Activated T-helper 1 cell treated with anti-CD3 and anti-CD28 coated beads, Interleukin-2, amount 50 U/mL, for 16 hours (primary cell): ENCODE data around the gene SLC25A38.
A peak's percentile ranks its signal among the peaks of the same experiment; 100 is the strongest.
"Not testable (repeated sequence)": the region's sequence is repeated elsewhere in the genome, so short reads cannot be mapped to it uniquely, and the experiment has no call there.

Experiments
- DNase-seq, 2 donors: peaks; one replicate each; pipeline ENCODE4 v3.0.0-alpha.2; 2020; ENCODE audit warnings: low read depth in 1 of 2, low spot score in 1 of 2

The SLC25A38 gene, protein sequence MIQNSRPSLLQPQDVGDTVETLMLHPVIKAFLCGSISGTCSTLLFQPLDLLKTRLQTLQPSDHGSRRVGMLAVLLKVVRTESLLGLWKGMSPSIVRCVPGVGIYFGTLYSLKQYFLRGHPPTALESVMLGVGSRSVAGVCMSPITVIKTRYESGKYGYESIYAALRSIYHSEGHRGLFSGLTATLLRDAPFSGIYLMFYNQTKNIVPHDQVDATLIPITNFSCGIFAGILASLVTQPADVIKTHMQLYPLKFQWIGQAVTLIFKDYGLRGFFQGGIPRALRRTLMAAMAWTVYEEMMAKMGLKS

DNA sequence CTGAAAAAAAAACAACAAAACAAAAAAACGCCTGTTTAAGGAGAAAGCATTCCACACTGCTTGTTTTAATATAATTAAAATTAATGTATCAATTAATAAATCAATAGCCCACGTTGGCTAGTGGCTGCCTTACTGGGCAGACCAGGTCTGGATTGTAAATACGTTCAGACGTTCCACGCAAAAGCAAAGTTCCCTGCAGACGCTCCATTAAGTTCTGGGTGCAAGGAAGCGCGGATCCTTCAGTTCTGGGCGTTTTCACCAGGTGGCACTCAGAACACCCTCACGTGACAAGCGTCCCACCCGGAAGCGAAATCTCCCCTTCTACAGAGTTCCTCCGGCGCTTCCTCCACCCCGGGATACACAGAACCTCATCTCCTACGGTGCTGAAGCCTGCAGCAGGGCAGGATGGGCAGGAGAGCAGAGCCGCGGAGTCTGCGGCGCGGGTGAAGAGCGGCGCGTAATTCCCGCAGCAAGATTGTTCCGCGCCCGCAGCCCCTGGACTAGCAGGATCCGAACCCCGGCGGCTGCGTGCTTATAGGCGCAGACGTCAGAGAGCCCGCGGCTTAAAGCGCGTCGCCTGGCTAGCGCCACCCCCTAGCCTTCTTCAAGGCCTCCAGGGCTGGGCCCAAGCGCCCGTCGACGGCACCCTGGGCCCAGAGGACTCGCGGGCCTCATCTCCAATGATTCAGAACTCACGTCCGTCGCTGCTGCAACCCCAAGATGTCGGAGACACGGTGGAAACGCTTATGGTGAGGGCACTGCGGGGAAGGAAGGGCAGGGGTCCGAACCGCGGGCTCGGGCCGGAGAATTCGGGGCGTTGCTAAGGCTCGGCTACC is at the start of gene SLC25A38:
TSS of gene SLC25A38 (plus strand) at position 326 of the 836 bp plus-strand sequence. CDS start at position 681, 355 bp downstream.
- peak; percentile 51 to 67 for DNase-seq

DNA sequence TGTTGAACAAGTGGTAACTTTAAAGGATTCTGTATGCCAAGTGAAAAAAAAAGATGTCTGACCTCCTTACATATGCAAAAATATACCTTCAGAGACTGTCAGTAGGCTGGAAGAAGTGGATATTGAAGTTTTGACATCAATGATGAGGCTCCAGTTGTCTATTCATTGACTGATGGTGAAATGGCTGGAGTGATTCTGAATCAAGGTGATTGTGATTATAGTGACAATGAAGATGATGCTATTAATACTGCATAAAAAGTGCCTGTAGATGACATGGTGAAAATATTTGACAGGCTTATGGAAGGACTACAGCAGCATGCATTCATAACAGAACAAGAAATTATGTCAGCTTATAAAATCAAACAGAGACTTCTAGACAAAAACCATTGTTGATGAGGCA is 49.6 kb upstream of the SLC25A38 start:
- DNase-seq = no peak

DNA sequence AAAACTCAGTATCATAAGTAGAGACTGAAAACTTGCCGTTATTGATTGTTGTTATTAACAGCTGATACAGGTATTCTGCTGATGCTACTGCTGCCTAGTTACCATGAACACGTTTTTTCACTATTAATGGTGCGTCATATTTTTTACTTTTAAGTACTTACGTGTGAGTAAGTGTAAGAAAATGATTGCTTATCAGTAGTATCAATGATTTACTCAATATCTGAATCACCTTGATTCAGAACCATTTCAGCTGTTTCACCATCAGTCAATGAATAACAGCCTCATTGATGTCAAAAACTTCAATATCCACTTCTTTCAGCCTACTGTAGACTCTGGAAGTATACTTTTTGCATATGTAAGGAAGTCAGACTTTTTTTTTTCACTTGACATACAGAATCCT is 49.0 kb upstream of the SLC25A38 start:
- DNase-seq = no peak

DNA sequence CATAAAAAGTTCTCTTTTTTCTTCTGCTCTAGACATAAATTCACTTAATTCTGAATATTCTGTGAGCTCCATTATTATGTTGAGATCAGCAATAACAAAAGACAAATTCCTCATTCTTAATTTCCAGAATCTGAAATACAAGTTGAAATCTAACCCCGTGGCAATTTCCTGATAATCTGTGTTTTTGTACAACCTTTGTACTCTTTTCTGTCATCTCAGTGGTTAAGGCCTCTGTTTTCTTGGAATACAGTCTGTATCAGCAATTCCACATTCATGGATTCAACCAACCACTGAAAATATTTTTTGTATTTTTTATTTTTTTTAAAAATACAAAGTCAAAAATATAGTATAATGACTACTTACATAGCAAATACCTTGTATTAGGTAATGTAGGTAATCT is 45.0 kb upstream of the SLC25A38 start:
- DNase-seq = no peak

DNA sequence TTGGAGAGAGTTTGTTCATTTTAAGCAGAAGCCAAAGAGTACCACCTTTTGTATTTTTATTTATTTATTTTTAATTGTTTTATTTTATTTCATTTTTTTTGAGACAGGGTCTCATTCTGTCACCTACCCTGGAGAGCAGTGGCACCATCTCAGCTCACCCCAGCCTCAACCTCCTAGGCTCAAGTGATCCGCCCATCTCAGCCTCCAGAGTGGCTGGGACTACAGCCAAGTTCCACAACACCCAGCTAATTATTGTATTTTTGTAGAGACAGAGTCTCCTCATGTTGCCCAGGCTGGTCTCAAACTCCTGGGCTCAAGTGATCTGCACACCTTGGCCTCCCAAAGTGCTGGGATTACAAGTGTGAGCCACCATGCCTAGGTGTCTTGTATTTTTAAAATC is 44.1 kb upstream of the SLC25A38 start:
- no peak for DNase-seq

DNA sequence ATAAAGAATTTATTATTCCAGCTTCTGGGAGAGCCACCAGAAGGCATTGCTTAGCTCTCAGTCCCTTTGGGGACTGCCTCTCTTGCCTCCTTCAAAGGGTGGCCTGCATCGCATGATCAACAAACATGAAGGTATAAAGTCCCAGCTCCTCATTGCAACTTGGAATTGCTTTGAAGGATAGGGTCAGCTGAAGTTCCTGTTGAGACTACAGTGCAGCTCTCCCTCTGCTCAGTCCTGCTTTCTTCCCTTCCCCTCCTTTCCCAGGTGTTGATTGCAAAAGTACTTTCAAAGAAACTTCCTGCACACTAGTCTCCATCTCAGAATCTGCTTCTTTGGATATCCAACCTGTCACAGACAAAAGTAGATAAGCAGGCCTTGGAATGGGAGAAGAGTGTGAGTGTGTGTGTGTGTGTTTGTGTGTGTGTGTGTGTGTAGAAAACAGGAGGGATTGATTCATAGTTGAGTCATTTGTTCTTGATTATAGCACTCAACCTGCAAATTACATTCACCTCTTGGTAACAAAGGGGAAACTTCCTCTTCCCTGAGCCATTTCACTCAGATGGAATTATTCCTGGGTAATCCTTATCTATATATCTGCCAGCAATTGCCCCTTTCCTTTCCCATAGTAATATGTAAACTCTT is 40.0 kb upstream of the SLC25A38 start:
- no peak for DNase-seq

DNA sequence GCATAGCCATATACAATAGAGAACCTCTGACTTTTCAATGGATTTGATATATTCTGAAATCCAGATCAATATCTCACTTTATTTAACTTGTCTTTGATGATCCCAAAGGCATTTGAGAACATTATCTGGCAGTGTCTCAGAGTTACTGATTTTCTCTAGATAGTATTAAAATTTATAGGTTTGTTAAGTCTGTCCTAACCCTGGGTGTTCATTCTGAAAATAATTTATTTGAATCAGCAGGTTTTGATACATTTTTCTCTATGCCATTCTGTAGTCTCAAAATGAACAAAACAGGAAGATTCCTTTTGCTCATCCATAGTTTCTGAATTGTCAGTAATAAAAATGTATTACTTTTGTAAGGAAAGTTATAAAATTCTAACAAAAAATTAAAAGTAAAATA is 39.4 kb upstream of the SLC25A38 start:
- no peak for DNase-seq

DNA sequence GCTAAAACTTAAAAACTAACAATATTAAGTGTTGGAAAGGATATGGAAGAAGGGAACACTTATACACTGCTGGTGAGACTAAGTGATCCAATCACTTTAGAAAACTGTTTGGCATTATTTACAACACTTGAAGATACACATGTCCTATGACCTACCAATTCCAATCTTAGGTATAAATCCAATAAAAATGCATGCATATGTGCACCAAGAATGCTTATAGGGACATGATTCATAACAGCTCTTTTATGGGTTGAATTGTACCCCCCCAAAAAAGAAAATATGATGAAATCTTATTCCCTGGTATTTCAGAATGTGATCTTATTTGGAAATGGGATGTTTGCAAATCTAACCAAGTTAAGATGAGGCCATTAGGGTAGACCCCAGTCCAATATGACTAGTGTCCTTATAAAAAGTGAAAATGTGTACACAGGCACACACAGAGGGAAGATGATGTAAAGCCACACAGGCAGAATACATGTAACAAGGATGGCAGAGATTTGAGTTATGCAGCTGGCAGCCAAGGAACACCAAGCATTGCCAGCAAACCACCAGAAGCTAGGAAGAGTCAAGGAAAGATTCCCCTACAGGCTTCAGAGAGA is 38.3 kb upstream of the SLC25A38 start:
- DNase-seq = no peak

DNA sequence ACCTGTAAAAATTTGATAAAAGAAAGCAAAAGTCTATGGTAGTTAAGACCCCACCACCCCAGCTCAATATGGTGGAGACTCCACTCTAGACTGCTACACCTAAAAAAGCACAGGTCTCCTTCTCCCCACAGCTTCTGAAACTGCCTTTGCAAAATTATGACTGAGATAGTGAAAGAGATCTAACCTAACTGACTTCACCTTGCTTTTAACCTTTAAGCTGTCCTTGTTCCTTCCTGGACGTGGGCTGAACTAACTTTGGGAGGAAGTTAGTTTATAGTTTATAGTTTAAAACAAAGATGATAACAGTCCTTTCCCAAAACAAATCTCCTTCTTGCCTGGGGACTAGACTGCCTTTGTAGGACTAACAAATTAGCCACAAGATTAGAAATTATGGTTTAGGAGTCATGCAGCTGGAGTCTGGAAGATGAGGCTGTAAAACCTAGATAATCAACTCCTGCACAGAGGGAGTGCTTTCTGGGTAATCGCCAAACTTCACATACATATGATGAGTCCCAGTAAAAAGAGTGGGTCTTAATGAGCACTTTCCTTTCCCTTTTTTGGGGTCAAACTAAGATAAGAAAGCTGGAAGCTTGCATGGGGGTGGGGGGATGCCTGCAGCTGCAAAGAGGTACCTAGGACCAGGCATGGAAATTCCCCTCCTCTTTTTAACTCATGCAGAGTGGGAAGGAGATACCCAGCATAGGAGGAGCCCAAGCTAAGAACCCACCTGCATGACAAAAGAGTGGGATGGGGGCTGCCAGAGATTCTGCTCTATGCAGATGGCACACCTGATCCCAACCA is 36.2 kb upstream of the SLC25A38 start:
- DNase-seq = no peak

DNA sequence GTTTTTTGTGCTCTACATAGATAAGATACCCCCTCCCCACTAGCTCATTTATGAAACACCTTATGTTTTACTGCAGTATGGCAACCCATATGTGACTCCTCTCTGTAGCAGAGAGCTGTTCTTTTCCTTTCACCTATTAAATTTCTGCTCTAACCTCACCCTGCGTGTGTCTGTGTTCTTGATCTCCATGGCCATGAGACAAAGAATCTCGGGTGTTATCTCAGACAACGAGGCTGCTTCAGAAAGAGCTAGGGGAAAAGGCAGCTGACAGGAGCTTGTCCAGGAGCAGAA is 35.6 kb upstream of the SLC25A38 start:
- no peak for DNase-seq

DNA sequence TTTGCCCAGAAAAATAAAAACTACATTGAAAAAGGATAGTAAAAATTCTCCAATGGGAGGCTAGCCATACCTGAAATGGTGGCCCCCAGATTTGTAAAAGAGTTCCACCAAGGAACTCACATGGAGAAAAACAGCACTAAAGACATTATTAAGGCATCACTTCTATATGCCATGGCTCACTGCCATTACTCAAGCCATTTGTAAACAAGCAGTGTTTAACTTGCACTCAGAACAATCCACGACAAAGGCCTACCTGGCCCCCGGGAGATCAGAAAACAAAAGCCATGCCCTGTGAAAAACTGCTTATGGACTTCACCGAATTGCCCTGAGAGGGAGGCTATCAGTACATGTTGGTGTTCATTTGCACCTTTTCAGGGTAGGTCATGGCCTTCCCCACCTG is 34.1 kb upstream of the SLC25A38 start:
- DNase-seq = no peak

DNA sequence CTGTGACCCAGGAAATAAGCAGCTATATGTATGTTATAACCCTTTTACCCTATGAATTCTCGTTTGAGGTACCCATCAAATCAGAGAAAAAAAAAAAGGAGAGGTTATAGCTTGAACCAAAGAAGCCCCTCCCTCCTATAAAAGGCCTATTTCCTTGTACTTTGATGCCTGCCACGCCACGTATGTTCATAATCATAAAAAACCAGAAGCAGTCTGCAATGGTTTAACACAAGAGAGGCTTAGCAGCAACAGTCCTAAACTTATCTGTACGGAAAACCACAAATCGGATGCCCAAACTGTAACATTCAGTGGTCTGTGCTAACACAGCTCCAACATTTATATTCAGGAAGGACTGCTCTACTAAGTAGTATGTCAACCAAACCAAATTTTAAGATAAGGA is 32.5 kb upstream of the SLC25A38 start:
- no peak for DNase-seq

DNA sequence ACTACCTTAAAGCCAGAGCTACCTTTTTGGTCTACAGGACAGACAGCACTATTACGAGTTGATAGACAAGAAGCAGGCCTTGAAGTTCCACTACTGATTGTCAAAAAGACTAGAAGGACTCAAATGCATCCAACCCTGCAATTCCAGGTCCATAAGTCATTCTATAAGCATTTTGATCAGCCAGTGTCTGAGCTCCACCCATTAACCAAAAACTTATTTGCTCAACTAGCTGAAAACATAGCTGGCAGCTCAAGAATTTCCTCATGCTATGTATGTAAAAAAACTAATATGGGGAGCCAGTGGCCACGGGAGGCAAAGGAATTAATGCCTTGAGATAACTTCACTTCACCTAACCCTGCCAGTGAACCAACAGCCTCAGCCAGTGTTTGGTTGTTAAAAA is 32.0 kb upstream of the SLC25A38 start:
- not testable (repeated sequence) for DNase-seq

DNA sequence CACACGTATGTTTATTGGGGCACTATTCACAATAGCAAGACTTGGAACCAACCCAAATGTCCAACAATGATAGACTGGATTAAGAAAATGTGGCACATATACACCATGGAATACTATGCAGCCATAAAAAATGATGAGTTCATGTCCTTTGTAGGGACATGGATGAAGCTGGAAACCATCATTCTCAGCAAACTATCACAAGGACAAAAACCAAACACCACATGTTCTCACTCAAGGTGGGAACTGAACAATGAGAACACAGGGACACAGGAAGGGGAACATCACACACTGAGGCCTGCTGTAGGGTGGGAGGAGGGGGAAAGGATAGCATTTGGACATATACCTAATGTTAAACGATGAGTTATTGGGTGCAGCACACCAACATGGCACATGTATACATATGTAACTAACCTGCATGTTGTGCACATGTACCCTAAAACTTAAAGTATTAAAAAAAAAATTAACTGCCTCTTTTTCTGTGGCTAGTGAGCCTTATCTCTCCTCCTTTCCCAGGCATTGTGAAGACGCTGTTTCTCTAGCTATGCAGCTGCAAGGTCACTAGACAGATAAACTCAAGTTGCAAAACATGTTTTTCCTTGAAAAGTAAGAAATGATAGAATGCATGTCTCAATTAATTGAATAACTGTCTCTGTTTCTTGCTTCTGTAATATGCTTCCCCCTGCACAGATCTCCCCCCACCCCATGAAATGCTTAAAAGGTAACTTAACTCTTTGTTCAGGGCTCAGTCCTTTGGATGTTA is 29.8 kb upstream of the SLC25A38 start:
- not testable (repeated sequence) for DNase-seq

DNA sequence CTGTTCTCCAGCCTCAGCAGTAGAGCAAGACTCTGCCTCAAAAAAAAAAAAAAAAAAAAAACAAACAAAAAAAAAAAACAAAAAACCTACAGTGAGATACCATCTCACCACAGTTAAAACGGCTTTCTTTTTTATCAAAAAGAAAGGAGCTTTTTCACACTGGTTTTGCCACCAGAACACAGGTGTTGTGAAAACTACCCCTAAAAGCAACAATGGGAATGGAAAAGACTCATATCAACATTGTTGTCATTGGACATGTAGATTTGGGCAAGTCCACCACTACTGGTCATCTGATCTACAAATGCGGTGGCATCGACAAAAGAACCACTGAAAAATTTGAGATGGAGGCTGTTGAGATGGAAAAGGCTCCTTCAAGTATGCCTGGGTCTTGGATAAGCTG is 24.8 kb upstream of the SLC25A38 start:
- no peak for DNase-seq

DNA sequence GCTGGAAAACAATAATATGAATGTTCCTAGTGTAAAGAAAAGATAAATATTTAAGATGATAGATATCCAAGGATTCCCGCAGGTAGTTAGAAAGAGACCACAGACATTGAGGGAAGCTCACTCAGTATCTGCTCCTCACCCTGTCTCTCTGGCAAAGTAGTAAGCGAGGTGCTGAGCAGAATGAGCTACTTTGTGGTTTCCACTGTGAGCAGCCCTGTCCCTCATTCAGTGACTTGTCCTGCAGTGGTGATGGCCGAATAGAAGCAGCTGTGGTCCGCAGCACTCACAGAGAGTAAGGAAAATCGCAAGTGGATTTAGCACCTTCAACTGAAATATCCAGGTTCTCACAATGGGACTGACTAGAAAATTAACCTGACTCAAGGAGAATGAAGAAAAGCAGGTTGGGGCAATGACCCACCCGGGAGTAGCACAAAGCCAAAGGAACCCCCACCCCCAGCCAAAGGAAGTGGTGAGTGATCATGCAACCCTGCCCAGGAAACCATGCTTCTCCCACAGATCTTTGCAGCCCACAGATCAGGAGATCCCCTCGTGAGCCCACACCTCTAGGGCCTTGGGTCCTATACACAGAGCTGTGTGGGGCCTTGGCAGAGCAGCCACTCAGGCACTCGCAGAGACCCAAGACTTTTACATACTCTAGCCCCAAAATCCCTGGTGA is 21.8 kb upstream of the SLC25A38 start:
- no peak for DNase-seq

DNA sequence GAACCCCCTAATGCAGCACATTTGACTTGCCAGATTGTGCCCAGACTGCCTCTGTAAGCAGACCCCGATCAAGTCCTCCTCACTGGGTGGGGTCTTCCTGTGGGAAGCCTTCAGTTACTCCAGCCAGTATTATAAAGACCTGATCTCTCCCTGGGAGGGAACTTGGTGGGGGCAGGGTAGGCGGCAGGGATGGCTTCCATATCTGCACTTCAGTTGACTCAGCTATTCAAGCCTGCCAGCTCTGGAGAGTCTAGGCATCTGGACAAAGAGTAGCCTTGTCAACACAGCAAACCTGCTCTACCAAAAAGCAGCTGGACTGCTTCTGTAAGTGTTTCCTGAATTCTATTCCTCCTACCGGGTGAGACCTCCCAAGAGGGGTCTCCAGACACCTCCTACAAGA is 21.0 kb upstream of the SLC25A38 start:
- no peak for DNase-seq

DNA sequence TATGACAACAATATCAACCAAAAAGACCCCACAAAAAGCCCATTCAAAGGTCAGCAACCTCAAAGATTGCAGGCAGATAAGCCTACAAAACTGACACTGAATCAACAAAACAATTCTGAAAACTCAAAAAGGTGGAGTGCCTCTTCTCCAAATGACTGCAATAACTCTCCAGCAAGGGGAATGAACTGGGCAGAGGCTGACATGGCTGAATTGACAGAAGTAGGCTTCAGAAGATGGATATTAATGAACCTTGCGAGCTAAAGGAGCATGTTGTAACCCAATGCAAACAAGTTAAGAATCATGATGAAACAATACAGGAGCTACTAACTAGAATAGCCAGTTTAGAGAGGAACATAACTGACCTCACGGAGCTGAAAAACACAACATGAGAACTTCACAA is 20.4 kb upstream of the SLC25A38 start:
- no peak for DNase-seq

DNA sequence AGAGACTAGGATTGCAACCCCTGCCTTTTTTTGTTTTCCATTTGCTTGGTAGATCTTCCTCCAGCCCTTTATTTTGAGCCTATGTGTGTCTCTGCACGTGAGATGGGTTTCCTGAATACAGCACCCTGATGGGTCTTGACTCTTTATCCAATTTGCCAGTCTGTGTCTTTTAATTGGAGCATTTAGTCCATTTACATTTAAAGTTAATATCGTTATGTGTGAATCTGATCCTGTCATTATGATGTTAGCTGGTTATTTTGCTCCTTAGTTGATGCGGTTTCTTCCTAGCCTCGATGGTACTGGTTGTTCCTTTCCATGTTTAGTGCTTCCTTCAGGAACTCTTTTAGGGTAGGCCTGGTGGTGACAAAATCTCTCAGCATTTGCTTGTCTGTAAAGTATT is 12.7 kb upstream of the SLC25A38 start:
- not testable (repeated sequence) for DNase-seq

DNA sequence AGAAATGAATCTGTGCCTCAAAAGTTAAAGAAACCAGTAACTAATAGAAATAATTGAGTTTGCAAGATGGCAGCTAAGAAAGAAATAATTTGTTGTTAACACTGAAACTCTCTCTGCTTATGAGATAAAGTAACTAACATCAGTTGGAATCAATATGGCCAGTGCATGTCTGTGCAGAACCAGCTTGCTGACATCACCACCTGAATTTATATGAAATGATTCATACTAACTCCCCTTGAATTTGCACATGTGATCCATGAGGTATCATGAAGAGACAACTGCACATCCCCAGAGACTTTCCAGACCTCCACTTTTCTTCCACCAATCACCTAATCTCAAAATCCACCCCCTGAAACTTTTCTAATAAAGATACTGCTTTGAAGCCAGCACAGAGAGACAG is 10.3 kb upstream of the SLC25A38 start:
- DNase-seq = no peak
